A673 (cell line): ENCODE results near the gene GOLM1.

Source experiments
- EZH2 ChIP-seq: fragments of 200-600 bp; sonication (generic); IDR thresholded peaks from 2 replicates; pipeline ENCODE4 v1.6.1; 2017; ENCODE audit warnings: borderline replicate concordance, low read depth, mild to moderate bottlenecking, mixed read lengths, antibody characterized with exemption, low read length; ENCODE audit not compliant: poor library complexity, severe bottlenecking
- TF ChIP-seq, protein P1 (sequence below): fragments of 300-800, 200-600 bp; sonication (generic); conservative IDR thresholded peaks from 2 replicates; pipeline ENCODE4 v1.5.1; 2017; ENCODE audit warnings: low read depth, mild to moderate bottlenecking, antibody characterized with exemption, low read length, moderate library complexity, mixed read lengths

DNA sequence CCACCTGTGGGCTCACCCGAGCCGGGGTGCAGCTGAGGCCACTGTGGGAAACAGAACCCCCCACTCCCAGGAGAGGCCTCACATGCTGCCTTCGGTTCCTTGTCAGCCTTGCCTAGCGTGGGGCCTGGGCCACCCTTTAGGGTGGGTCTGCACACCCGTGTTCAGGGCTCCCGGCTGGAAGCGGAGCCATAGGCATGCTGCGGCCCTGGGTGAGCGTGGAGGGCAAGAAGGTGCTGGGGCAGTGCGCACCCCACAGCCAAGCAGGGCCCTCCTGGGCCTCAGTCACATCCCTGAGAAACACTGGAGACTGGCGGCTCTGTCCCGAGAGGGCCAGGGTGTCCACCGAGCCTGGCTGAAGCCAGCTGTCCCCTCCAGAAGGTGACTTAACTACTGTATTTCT lies 41.9 kb downstream of the GOLM1 start:
- no peak for TF ChIP-seq EZH2
- TF ChIP-seq, protein P1, sequence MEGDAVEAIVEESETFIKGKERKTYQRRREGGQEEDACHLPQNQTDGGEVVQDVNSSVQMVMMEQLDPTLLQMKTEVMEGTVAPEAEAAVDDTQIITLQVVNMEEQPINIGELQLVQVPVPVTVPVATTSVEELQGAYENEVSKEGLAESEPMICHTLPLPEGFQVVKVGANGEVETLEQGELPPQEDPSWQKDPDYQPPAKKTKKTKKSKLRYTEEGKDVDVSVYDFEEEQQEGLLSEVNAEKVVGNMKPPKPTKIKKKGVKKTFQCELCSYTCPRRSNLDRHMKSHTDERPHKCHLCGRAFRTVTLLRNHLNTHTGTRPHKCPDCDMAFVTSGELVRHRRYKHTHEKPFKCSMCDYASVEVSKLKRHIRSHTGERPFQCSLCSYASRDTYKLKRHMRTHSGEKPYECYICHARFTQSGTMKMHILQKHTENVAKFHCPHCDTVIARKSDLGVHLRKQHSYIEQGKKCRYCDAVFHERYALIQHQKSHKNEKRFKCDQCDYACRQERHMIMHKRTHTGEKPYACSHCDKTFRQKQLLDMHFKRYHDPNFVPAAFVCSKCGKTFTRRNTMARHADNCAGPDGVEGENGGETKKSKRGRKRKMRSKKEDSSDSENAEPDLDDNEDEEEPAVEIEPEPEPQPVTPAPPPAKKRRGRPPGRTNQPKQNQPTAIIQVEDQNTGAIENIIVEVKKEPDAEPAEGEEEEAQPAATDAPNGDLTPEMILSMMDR = no peak
